SJCRH30 (cell line): Measurements from ENCODE around the gene BCL2L15. TPM values are rescaled to one million over a fixed set of nuclear protein-coding genes. Genes with fewer than 3 reads are reported as not detected.
"Not testable (repeated sequence)": the region's sequence is repeated elsewhere in the genome, so short reads cannot be mapped to it uniquely, and the experiment has no call there.

Experiments used
- DNase-seq, 2 experiments: peaks; one replicate each; pipeline ENCODE4 v3.0.0-alpha.2; 2015 to 2020
- H3K27ac ChIP-seq: fragments of 250-450 bp; sonication (Bioruptor Pico); 2 replicates; pipeline ENCODE4 v1.5.1; 2020; ENCODE audit warnings: mild to moderate bottlenecking, moderate library complexity
- H3K27me3 ChIP-seq: fragments of 250-450 bp; sonication (Bioruptor Pico); 2 replicates; pipeline ENCODE4 v1.5.1; 2020; ENCODE audit warnings: mild to moderate bottlenecking, moderate library complexity
- H3K36me3 ChIP-seq: fragments of 250-450 bp; sonication (Bioruptor Pico); 2 replicates; pipeline ENCODE4 v1.5.1; 2020; ENCODE audit warnings: mild to moderate bottlenecking, moderate library complexity
- H3K4me1 ChIP-seq: fragments of 250-450 bp; sonication (Bioruptor Pico); 2 replicates; pipeline ENCODE4 v1.5.1; 2020; ENCODE audit warnings: mild to moderate bottlenecking, moderate library complexity
- H3K4me3 ChIP-seq: fragments of 250-450 bp; sonication (Bioruptor Pico); 2 replicates; pipeline ENCODE4 v1.5.1; 2020; ENCODE audit warnings: mild to moderate bottlenecking, moderate library complexity
- H3K9me3 ChIP-seq: fragments of 250-450 bp; sonication (Bioruptor Pico); replicated peaks from 2 replicates; pipeline ENCODE4 v1.5.1; 2020; ENCODE audit warnings: mild to moderate bottlenecking, moderate library complexity
- total RNA-seq: library from RNA; depleted of rRNA; stranded (reverse); fragments of >200 nt; shearing (Covaris generic); gene quantifications from 2 replicates; pipeline ENCODE4 v1.2.3, GENCODE V29; 2014

The BCL2L15 gene
- total RNA-seq, 1 experiment from 2014 or later: 0.18 TPM

- H3K36me3 ChIP-seq: no peaks in the 10 kb centered on the region
- no peak overlapping the region for H3K4me3 ChIP-seq
- no peak overlapping the region for H3K27ac ChIP-seq
- no peak for DNase-seq
- H3K9me3 ChIP-seq: no peaks in the 10 kb centered on the region
- peaks cover 7% of the 10 kb centered on the region; the same call in 1 of the 2 replicates for H3K4me1 ChIP-seq
- no peaks in the 10 kb centered on the region for H3K27me3 ChIP-seq
These were observed 18.8 kb downstream of the BCL2L15 start for GRCh38 chr1:113868387-113869083.

GRCh38 chr1:113861641-113862040 is 25.7 kb downstream of the BCL2L15 start:
- H3K36me3 ChIP-seq: no peaks in the 10 kb centered on the region
- no peak overlapping the region for H3K4me3 ChIP-seq
- no peak for DNase-seq
- no peaks in the 10 kb centered on the region for H3K27me3 ChIP-seq
- no peaks in the 10 kb centered on the region for H3K4me1 ChIP-seq
- no peak overlapping the region for H3K27ac ChIP-seq
- no peaks in the 10 kb centered on the region for H3K9me3 ChIP-seq

GRCh38 chr1:113860891-113861290 is 26.5 kb downstream of the BCL2L15 start:
- H3K4me3 ChIP-seq: no peak overlapping the region
- no peaks in the 10 kb centered on the region for H3K36me3 ChIP-seq
- no peaks in the 10 kb centered on the region for H3K9me3 ChIP-seq
- no peak overlapping the region for H3K27ac ChIP-seq
- DNase-seq: no peak
- H3K4me1 ChIP-seq: no peaks in the 10 kb centered on the region
- no peaks in the 10 kb centered on the region for H3K27me3 ChIP-seq

GRCh38 chr1:113859478-113860175 is 27.8 kb downstream of the BCL2L15 start:
- Histone ChIP-seq H3K27ac (no peak overlapping the region), H3K27me3 (no peaks in the 10 kb centered on the region), H3K4me1 (no peaks in the 10 kb centered on the region), H3K9me3 (no peaks in the 10 kb centered on the region), H3K4me3 (no peak overlapping the region), H3K36me3 (no peaks in the 10 kb centered on the region)
- DNase-seq: no peak

- no peaks in the 10 kb centered on the region for H3K9me3 ChIP-seq
- no peak overlapping the region for H3K4me3 ChIP-seq
- H3K27ac ChIP-seq: no peak overlapping the region
- H3K36me3 ChIP-seq: no peaks in the 10 kb centered on the region
- DNase-seq: no peak
- no peaks in the 10 kb centered on the region for H3K27me3 ChIP-seq
- no peaks in the 10 kb centered on the region for H3K4me1 ChIP-seq
These were observed 28.4 kb downstream of the BCL2L15 start for GRCh38 chr1:113858982-113859381.

GRCh38 chr1:113858418-113858817 is 29.0 kb downstream of the BCL2L15 start:
- Histone ChIP-seq H3K9me3 (no peaks in the 10 kb centered on the region), H3K27ac (no peak overlapping the region), H3K36me3 (no peaks in the 10 kb centered on the region), H3K27me3 (no peaks in the 10 kb centered on the region), H3K4me1 (no peaks in the 10 kb centered on the region), H3K4me3 (no peak overlapping the region)
- no peak for DNase-seq

- no peaks in the 10 kb centered on the region for H3K9me3 ChIP-seq
- no peak overlapping the region for H3K27ac ChIP-seq
- no peak for DNase-seq
- H3K27me3 ChIP-seq: no peaks in the 10 kb centered on the region
- no peaks in the 10 kb centered on the region for H3K36me3 ChIP-seq
- H3K4me1 ChIP-seq: no peaks in the 10 kb centered on the region
- no peak overlapping the region for H3K4me3 ChIP-seq
These were observed 29.6 kb downstream of the BCL2L15 start for GRCh38 chr1:113857776-113858175.

GRCh38 chr1:113856401-113856790 is 31.0 kb downstream of the BCL2L15 start:
- no peaks in the 10 kb centered on the region for H3K27me3 ChIP-seq
- H3K4me1 ChIP-seq: no peaks in the 10 kb centered on the region
- H3K9me3 ChIP-seq: no peaks in the 10 kb centered on the region
- no peak overlapping the region for H3K4me3 ChIP-seq
- H3K36me3 ChIP-seq: no peaks in the 10 kb centered on the region
- no peak for DNase-seq
- no peak overlapping the region for H3K27ac ChIP-seq

- H3K36me3 ChIP-seq: no peaks in the 10 kb centered on the region
- no peak for DNase-seq
- H3K9me3 ChIP-seq: no peaks in the 10 kb centered on the region
- H3K27ac ChIP-seq: no peak overlapping the region
- no peaks in the 10 kb centered on the region for H3K27me3 ChIP-seq
- no peak overlapping the region for H3K4me3 ChIP-seq
- H3K4me1 ChIP-seq: no peaks in the 10 kb centered on the region
These were observed 31.6 kb downstream of the BCL2L15 start for GRCh38 chr1:113855630-113856400.

- DNase-seq: no peak
- no peak overlapping the region for H3K27ac ChIP-seq
- H3K36me3 ChIP-seq: no peaks in the 10 kb centered on the region
- no peaks in the 10 kb centered on the region for H3K27me3 ChIP-seq
- H3K4me3 ChIP-seq: no peak overlapping the region
- no peaks in the 10 kb centered on the region for H3K4me1 ChIP-seq
- no peaks in the 10 kb centered on the region for H3K9me3 ChIP-seq
These were observed 33.1 kb downstream of the BCL2L15 start for GRCh38 chr1:113854234-113854633.

- not testable (repeated sequence) for H3K4me1 ChIP-seq, H3K27me3 ChIP-seq, H3K4me3 ChIP-seq, H3K9me3 ChIP-seq, H3K36me3 ChIP-seq, H3K27ac ChIP-seq, DNase-seq
These were observed 34.7 kb downstream of the BCL2L15 start for GRCh38 chr1:113852694-113853093.

- no peak overlapping the region for H3K4me3 ChIP-seq
These were observed 37.1 kb downstream of the BCL2L15 start for GRCh38 chr1:113850127-113850796.

GRCh38 chr1:113849072-113849471 is 38.3 kb downstream of the BCL2L15 start:
- Histone ChIP-seq H3K27ac (no peak overlapping the region), H3K4me1 (no peaks in the 10 kb centered on the region), H3K4me3 (no peak overlapping the region), H3K36me3 (no peaks in the 10 kb centered on the region), H3K27me3 (no peaks in the 10 kb centered on the region), H3K9me3 (no peaks in the 10 kb centered on the region)
- no peak for DNase-seq

More at GRCh38 chr1:113850127-113850796, 37.1 kb downstream of the BCL2L15 start:
- DNase-seq: no peak
- Histone ChIP-seq H3K27me3 (no peaks in the 10 kb centered on the region), H3K4me1 (no peaks in the 10 kb centered on the region), H3K36me3 (no peaks in the 10 kb centered on the region), H3K27ac (no peak overlapping the region), H3K9me3 (no peaks in the 10 kb centered on the region)

- H3K36me3 ChIP-seq: no peaks in the 10 kb centered on the region
- no peaks in the 10 kb centered on the region for H3K9me3 ChIP-seq
These were observed 40.9 kb downstream of the BCL2L15 start for GRCh38 chr1:113846391-113847035.

More at GRCh38 chr1:113846391-113847035, 40.9 kb downstream of the BCL2L15 start:
- no peak for DNase-seq
- Histone ChIP-seq H3K4me1 (no peaks in the 10 kb centered on the region), H3K27ac (no peak overlapping the region), H3K27me3 (no peaks in the 10 kb centered on the region), H3K4me3 (no peak overlapping the region)
